GM12878 (cell line): ENCODE measurements around the gene RUNX3. TPM values are rescaled to one million over a fixed set of nuclear protein-coding genes. Genes with fewer than 3 reads are reported as not detected.
A peak's percentile ranks its signal among the peaks of the same experiment; 100 is the strongest.

Experiments used
- ATAC-seq: fragments of 200-7000 bp; cut with Tn5 transposase; 3 replicates; pipeline ENCODE4 v1.9.1; 2020; ENCODE audit warnings: mild to moderate bottlenecking, moderate library complexity
- BruUV-seq: library from RNA; stranded (reverse); fragments of 400-500 nt; replicated peaks from 2 replicates; lab custom pipeline; 2021; lab: Mats Ljungman, UMichigan
- CTCF ChIA-PET: fragments of 300-600 bp; sonication (Branson Sonifier 250); formaldehyde crosslinking; extraction: SDS; loops from one replicate; lab custom pipeline; 2021; ENCODE audit warnings: inconsistent platforms; lab: Yijun Ruan, JAX
- POLR2A ChIA-PET: fragments of 350-600 bp; formaldehyde crosslinking; extraction: SDS; loops from one replicate; lab custom pipeline; 2021; ENCODE audit warnings: inconsistent platforms; lab: Charles Lee
- RAD21 ChIA-PET: fragments of 300-600 bp; sonication (Branson Sonifier 250); formaldehyde crosslinking; loops from one replicate; lab custom pipeline; 2023; ENCODE audit warnings: antibody characterized with exemption; ENCODE audit not compliant: unreplicated experiment; lab: Charles Lee
- SMC1A ChIA-PET: fragments of 300-600 bp; sonication (Branson Sonifier 250); formaldehyde crosslinking; loops from one replicate; lab custom pipeline; 2023; ENCODE audit not compliant: unreplicated experiment, uncharacterized antibody; lab: Charles Lee
- DNase-seq: peaks from one replicate; pipeline ENCODE4 v3.0.0-alpha.2; 2011; ENCODE audit warnings: low read depth, low spot score
- FAIRE-seq: peaks from 3 replicates; lab custom pipeline; 2011; peaks lifted over from hg19 to GRCh38; lab: Jason Lieb, UNC
- H2AFZ ChIP-seq: 2 replicates; pipeline ENCODE4 v1.6.0; 2011; ENCODE audit warnings: low read depth, low read length, control low read depth; ENCODE audit not compliant: control insufficient read depth
- H3K27ac ChIP-seq: 2 replicates; pipeline ENCODE4 v1.5.1; 2011; ENCODE audit warnings: control low read depth; ENCODE audit not compliant: control insufficient read depth, insufficient read depth
- H3K27me3 ChIP-seq, 2 experiments: replicated peaks in 1 of 2; 2 replicates each; pipeline versions ENCODE4 v1.6.0 to v1.6.1; 2011; ENCODE audit warnings: low read length in 1 of 2; ENCODE audit not compliant: control insufficient read depth in 2 of 2, insufficient read depth in 2 of 2
- H3K36me3 ChIP-seq, 2 experiments: 2 replicates each; pipeline ENCODE4 v1.5.1; 2011; ENCODE audit warnings: low read length in 1 of 2; ENCODE audit not compliant: control insufficient read depth in 2 of 2, insufficient read depth in 2 of 2
- H3K4me1 ChIP-seq: 2 replicates; pipeline ENCODE4 v1.6.1; 2011; ENCODE audit warnings: mild to moderate bottlenecking, low read length, moderate library complexity, mixed read lengths; ENCODE audit not compliant: control insufficient read depth, insufficient read depth
- H3K4me2 ChIP-seq: 2 replicates; pipeline ENCODE4 v1.6.0; 2011; ENCODE audit warnings: control low read depth; ENCODE audit not compliant: control insufficient read depth, insufficient read depth
- H3K4me3 ChIP-seq: fragments of 200-600 bp; sonication (generic); 2 replicates; pipeline ENCODE4 v1.5.1; 2016
- H3K79me2 ChIP-seq: 2 replicates; pipeline ENCODE4 v1.6.0; 2011; ENCODE audit warnings: low read length; ENCODE audit not compliant: control insufficient read depth, insufficient read depth
- H3K9ac ChIP-seq: 2 replicates; pipeline ENCODE4 v1.8.0; 2011; ENCODE audit warnings: low read length, control low read depth, mixed read lengths; ENCODE audit not compliant: control insufficient read depth, insufficient read depth
- H3K9me3 ChIP-seq: replicated peaks from 3 replicates; pipeline ENCODE4 v1.5.1; 2011; ENCODE audit warnings: mild to moderate bottlenecking, low read length; ENCODE audit not compliant: control insufficient read depth, insufficient read depth
- H4K20me1 ChIP-seq: 2 replicates; pipeline ENCODE4 v1.6.0; 2011; ENCODE audit not compliant: control insufficient read depth, insufficient read depth
- POLR2A ChIP-seq: IDR thresholded peaks from 2 replicates; pipeline ENCODE4 v1.6.1; 2011; ENCODE audit warnings: low read depth, mild to moderate bottlenecking, low read length
- POLR2AphosphoS5 ChIP-seq: IDR thresholded peaks from 2 replicates; pipeline ENCODE4 v1.6.1; 2011; ENCODE audit warnings: mild to moderate bottlenecking, low read length, inconsistent platforms
- SPI1 ChIP-seq: IDR thresholded peaks from 2 replicates; pipeline ENCODE4 v1.6.1; 2011; ENCODE audit warnings: low read depth, mild to moderate bottlenecking, low read length, moderate library complexity, borderline replicate concordance; ENCODE audit not compliant: insufficient read depth
- YY1 ChIP-seq: IDR thresholded peaks from 2 replicates; pipeline ENCODE4 v1.6.1; 2011; ENCODE audit warnings: low read depth, mild to moderate bottlenecking, low read length
- WGBS: methylation state at CpG from one replicate; pipeline ENCODE4 v1.1.6; 2016; ENCODE audit warnings: low lambda C conversion rate; ENCODE audit not compliant: insufficient replicate concordance, insufficient coverage; ENCODE audit errors: missing lambda C conversion rate; 5-methylcytosine and 5-hydroxymethylcytosine counted together
- in situ Hi-C: fragments of 300-500 bp; cut with MboI; formaldehyde crosslinking; loops from 9 replicates; pipeline ENCODE4 v1.14.3; 2018; ENCODE audit warnings: mixed read lengths
- intact Hi-C: fragments of 100-400 bp; cut with micrococcal nuclease; formaldehyde crosslinking; loops from one replicate; pipeline ENCODE4 v1.14.2; 2022; ENCODE audit not compliant: unreplicated experiment
- polyA plus RNA-seq, 11 experiments: library from polyadenylated mRNA; depleted of rRNA in 4 of 11; unstranded in 6 of 11; stranded (reverse) in 5 of 11; fragments of >200 nt; fragmentation: Nextera tagmentation in 4 of 11; fragmentation: Illumina TruSeq in 1 of 11; extraction: Ambion mirVana in 4 of 11; extraction: Trizol in 1 of 11; gene quantifications; 1 replicate in 1 of 11; 2 replicates in 10 of 11; pipeline versions ENCODE4 v1.2.1 to v1.2.3, GENCODE V29; 2011 to 2016; ENCODE audit warnings: inconsistent platforms in 2 of 11, missing spikeins in 2 of 11, low read depth in 1 of 11
- total RNA-seq, 4 experiments: library from RNA; depleted of rRNA in 3 of 4; stranded (reverse); fragments of >200 nt in 3 of 4; fragmentation: Illumina TruSeq in 1 of 4; extraction: Trizol in 1 of 4; gene quantifications; 2 replicates each; pipeline versions ENCODE4 v1.2.1 to v1.2.3, GENCODE V29; 2013 to 2021
- TF ChIP-seq, protein P1 (sequence below): fragments of 450-650 bp; IDR thresholded peaks from 2 replicates; pipeline ENCODE4 v1.6.1; 2017; ENCODE audit warnings: mild to moderate bottlenecking, moderate library complexity

RUNX3 gene
- total and polyA plus RNA-seq, 10 of the 15 experiments (the other 5 are each of a cell fraction or from before 2014, with no cell fraction given): 19.0 to 151 (median 31.4) TPM

DNA sequence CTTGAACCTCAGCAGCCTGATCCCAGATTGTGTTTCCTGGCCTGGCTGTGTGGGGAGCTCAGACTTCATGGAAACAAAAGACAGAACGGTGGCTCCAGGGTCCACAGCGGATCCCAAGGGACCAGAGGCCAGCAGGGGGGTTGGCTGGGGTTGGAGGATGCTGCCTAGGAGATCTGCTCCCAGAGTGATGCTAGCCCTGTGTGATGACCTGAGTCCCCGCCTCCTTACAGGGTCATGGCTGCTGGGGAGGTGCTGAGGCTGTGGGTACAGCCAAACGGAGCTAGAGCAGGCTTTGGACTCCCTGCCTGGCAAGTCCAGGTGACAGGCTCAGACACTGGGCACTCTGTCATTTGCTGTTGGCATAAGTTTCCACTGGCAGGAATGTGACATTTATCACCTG is 11.5 kb upstream of the RUNX3 start:
- RAD21 ChIA-PET: interaction anchor here (1.0 to 1.8 kb wide), 5 partner anchors 10 to 105 kb away, joined by 3 to 6 read pairs (median 4); no protein-coding TSS in a partner anchor

More for the DNA sequence above, 11.5 kb upstream of the RUNX3 start:
- no peaks in the 10 kb centered on the region for H3K9me3 ChIP-seq
- intact Hi-C loops: no loop called here
- peaks cover 40 to 52% of the 10 kb centered on the region in 2 experiments for H3K36me3 ChIP-seq
- SMC1A ChIA-PET: interaction anchor here (0.6 to 23.9 kb wide), 4 partner anchors 18 to 672 kb away, joined by 3 to 391 read pairs (median 8); no protein-coding TSS in a partner anchor
- peaks cover 95% of the 10 kb centered on the region for H3K79me2 ChIP-seq
- H3K9ac ChIP-seq: no peak overlapping the region
- no peak for TF ChIP-seq YY1
- no peak for TF ChIP-seq SPI1
- TF ChIP-seq, protein P1, sequence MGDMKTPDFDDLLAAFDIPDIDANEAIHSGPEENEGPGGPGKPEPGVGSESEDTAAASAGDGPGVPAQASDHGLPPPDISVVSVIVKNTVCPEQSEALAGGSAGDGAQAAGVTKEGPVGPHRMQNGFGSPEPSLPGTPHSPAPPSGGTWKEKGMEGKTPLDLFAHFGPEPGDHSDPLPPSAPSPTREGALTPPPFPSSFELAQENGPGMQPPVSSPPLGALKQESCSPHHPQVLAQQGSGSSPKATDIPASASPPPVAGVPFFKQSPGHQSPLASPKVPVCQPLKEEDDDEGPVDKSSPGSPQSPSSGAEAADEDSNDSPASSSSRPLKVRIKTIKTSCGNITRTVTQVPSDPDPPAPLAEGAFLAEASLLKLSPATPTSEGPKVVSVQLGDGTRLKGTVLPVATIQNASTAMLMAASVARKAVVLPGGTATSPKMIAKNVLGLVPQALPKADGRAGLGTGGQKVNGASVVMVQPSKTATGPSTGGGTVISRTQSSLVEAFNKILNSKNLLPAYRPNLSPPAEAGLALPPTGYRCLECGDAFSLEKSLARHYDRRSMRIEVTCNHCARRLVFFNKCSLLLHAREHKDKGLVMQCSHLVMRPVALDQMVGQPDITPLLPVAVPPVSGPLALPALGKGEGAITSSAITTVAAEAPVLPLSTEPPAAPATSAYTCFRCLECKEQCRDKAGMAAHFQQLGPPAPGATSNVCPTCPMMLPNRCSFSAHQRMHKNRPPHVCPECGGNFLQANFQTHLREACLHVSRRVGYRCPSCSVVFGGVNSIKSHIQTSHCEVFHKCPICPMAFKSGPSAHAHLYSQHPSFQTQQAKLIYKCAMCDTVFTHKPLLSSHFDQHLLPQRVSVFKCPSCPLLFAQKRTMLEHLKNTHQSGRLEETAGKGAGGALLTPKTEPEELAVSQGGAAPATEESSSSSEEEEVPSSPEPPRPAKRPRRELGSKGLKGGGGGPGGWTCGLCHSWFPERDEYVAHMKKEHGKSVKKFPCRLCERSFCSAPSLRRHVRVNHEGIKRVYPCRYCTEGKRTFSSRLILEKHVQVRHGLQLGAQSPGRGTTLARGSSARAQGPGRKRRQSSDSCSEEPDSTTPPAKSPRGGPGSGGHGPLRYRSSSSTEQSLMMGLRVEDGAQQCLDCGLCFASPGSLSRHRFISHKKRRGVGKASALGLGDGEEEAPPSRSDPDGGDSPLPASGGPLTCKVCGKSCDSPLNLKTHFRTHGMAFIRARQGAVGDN: no peak
- TF ChIP-seq POLR2A: 0 out of 2 replicates have a peak, but pooled peaks have one; percentile 46
- TF ChIP-seq POLR2AphosphoS5: peak; percentile 56; the same call in 1 of the 2 replicates
- TF ChIP-seq, all 136 proteins: peak for 2
- WGBS: 72% methylated on average over 4 of the region's 4 CpGs
- BruUV-seq: no TSS peak
- Histone ChIP-seq H4K20me1 (peaks cover 15% of the 10 kb centered on the region), H3K27me3 (no peaks in the 10 kb centered on the region), H3K4me1 (peaks cover 18% of the 10 kb centered on the region), H3K4me2 (no peak overlapping the region), H2AFZ (no peak overlapping the region), H3K4me3 (no peak overlapping the region), H3K27ac (no peak overlapping the region)
- ATAC-seq (peak; percentile 12), DNase-seq (no peak), FAIRE-seq (no peak)
- in situ Hi-C loops: no loop called here
- POLR2A ChIA-PET: interaction anchor here (1.1 to 2.5 kb wide), 2 partner anchors 10 to 12 kb away, joined by 3 to 7 read pairs; no protein-coding TSS in a partner anchor
- CTCF ChIA-PET: interaction anchor here (0.7 to 2.2 kb wide), 7 partner anchors 9 to 157 kb away, joined by 3 to 11 read pairs (median 3); no protein-coding TSS in a partner anchor
